K562 (cell line): Measurements from ENCODE around the gene AKNAD1. TPM values are rescaled to one million over a fixed set of nuclear protein-coding genes. Genes with fewer than 3 reads are reported as not detected.

Experiments
- BCOR ChIP-seq: fragments of 450-650 bp; IDR thresholded peaks from 2 replicates; pipeline ENCODE4 v1.6.1; 2016
- CEBPB ChIP-seq: fragments of 450-650 bp; IDR thresholded peaks from 2 replicates; pipeline ENCODE4 v1.6.1; 2016; ENCODE audit warnings: missing genetic modification characterization, missing compliant biosample characterization
- FOSL1 ChIP-seq: fragments of 200-800 bp; sonication (Bioruptor generic); conservative IDR thresholded peaks from 2 replicates; pipeline ENCODE4 v1.6.1; 2016; ENCODE audit warnings: missing genetic modification characterization, missing compliant biosample characterization
- FOXM1 ChIP-seq, 2 experiments: fragments of 450-650 bp in 1 of 2; sonication (generic) in 1 of 2; formaldehyde crosslinking in 1 of 2; IDR thresholded peaks; 2 replicates each; pipeline versions ENCODE4 v1.6.1 to v1.9.0; 2017 to 2022; ENCODE audit warnings: low read depth in 2 of 2, mild to moderate bottlenecking in 2 of 2, missing genetic modification reagents in 1 of 2, moderate library complexity in 1 of 2
- TAF9B ChIP-seq: fragments of 450-650 bp; IDR thresholded peaks from 2 replicates; pipeline ENCODE4 v1.6.1; 2018; ENCODE audit warnings: mild to moderate bottlenecking; ENCODE audit not compliant: partially characterized antibody
- TEAD4 ChIP-seq, 2 experiments: sonication (generic) in 1 of 2; formaldehyde crosslinking in 1 of 2; IDR thresholded peaks; 2 replicates each; pipeline versions ENCODE4 v1.6.1 to v1.8.0; 2012 to 2022; ENCODE audit warnings: borderline replicate concordance in 1 of 2, inconsistent platforms in 1 of 2, low read length in 1 of 2, mild to moderate bottlenecking in 1 of 2, missing genetic modification reagents in 1 of 2
- TRIM24 ChIP-seq, 2 experiments: fragments of 450-650 bp; IDR thresholded peaks; 2 replicates each; pipeline ENCODE4 v1.6.1; 2016
- ZNF318 ChIP-seq, 2 experiments: fragments of 450-650 bp; IDR thresholded peaks; 2 replicates each; pipeline ENCODE4 v1.6.1; 2016; ENCODE audit warnings: mild to moderate bottlenecking in 2 of 2, borderline replicate concordance in 1 of 2, low read depth in 1 of 2, moderate library complexity in 1 of 2
- ZNF639 ChIP-seq, 2 experiments: fragments of 200-800 bp in 1 of 2; sonication (Bioruptor generic) in 1 of 2; sonication (generic) in 1 of 2; formaldehyde crosslinking in 1 of 2; IDR thresholded peaks in 1 of 2; conservative IDR thresholded peaks in 1 of 2; 2 replicates each; pipeline versions ENCODE4 v1.5.0 to v1.6.1; 2016 to 2020; ENCODE audit warnings: missing compliant biosample characterization in 1 of 2, missing genetic modification characterization in 1 of 2, missing genetic modification reagents in 1 of 2
- polyA plus RNA-seq, 8 experiments: library from polyadenylated mRNA; depleted of rRNA in 4 of 8; stranded (reverse) in 5 of 8; unstranded in 3 of 8; fragments of >200 nt; fragmentation: Nextera tagmentation in 2 of 8; fragmentation: Illumina TruSeq in 1 of 8; extraction: Ambion mirVana in 2 of 8; extraction: Trizol in 1 of 8; gene quantifications; 2 replicates each; pipeline versions ENCODE4 v1.2.1 to v1.2.3, GENCODE V29; 2011 to 2014; ENCODE audit warnings: inconsistent platforms in 1 of 8, missing spikeins in 1 of 8
- total RNA-seq, 7 experiments: library from RNA; depleted of rRNA in 6 of 7; stranded (reverse); fragments of >200 nt in 6 of 7; fragmentation: Illumina TruSeq in 2 of 7; extraction: Trizol in 2 of 7; gene quantifications; 2 replicates each; pipeline versions ENCODE4 v1.2.1 to v1.2.3, GENCODE V29; 2011 to 2021; ENCODE audit warnings: low replicate concordance in 1 of 7
- TF ChIP-seq, protein P1 (sequence below): fragments of 450-650 bp; IDR thresholded peaks from 2 replicates; pipeline ENCODE4 v1.6.1; 2016; ENCODE audit warnings: antibody characterized with exemption
- TF ChIP-seq, protein P2 (sequence below), 2 experiments: fragments of 450-650 bp; conservative IDR thresholded peaks; 2 replicates each; pipeline ENCODE4 v1.6.1; 2017; ENCODE audit warnings: mild to moderate bottlenecking in 2 of 2, moderate library complexity in 2 of 2

Gene AKNAD1
- total and polyA plus RNA-seq, 9 of the 15 experiments (the other 6 are each of a cell fraction or from before 2014, with no cell fraction given), result 0.13 to 0.30 TPM; not detected in 7

DNA sequence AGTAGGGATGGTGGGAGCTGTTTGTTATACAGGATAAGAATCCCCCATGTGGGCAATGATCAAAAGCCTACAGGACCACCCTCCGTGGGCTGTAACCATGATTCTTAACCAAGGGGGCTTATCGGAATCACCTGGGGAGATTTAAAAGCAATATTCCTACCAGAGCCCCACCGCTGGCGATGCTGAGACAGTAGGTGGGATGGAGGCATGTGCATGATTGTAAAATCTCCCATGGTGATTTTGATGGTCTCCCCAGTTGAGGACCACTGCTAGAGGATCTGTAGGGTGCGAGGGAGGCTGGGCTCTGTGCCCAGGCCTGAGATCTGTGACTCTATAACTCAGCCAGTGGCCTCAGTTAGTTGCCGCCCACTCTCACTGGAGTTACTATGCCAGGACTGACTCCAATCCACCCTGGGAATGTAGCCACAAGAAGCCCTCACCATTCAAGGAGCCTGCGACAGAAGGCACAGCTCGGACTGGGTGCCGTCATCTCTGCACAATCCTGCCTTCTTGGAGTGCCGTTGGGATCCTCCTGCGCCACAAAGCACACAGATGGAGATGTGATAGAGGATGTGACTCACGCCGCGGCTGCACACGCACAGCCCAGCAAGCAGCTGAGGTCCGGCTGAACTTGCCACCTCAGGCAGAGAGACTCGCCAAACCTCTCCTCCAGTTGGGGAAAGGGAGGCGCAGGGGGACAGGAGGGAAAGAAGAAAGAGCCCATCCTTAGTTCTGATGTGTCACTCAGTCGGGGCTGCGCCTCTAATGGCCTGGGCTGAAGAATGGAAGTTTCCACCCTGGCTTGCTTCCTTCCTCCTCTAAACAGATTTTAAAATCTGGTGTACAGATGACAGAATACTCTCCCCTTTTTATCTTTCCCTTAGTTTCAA lies 26.5 kb downstream of the AKNAD1 start (continued):
- TF ChIP-seq ZNF639 (CRISPR knock-in tag; conservative IDR thresholded peaks at IDR 0.05 in 1 of 2, IDR thresholded peaks at IDR 0.05 in 1 of 2) (no peak), ZNF318 (IDR thresholded peaks at IDR 0.05; ENCODE audit: borderline replicate concordance in 1 of 2, low read depth in 1 of 2) (peak in 1 of 2 experiments; percentile 25; a peak in 1 of 4 replicates), FOXM1 (IDR thresholded peaks at IDR 0.05; ENCODE audit: low read depth) (no peak), FOXM1 (CRISPR knock-in tag; IDR thresholded peaks at IDR 0.05; ENCODE audit: low read depth) (no peak), FOSL1 (tag) (peak; percentile 98), TEAD4 (IDR thresholded peaks at IDR 0.05; ENCODE audit: low read length) (peak; percentile 69), TEAD4 (CRISPR knock-in tag; IDR thresholded peaks at IDR 0.05; ENCODE audit: borderline replicate concordance) (no peak), BCOR (0 out of 2 replicates have a peak, but pooled peaks have one; percentile 45), TAF9B (peak; percentile 15), TRIM24 (IDR thresholded peaks at IDR 0.05) (peak in 1 of 2 experiments; percentile 54; a peak in 1 of 4 replicates), CEBPB (tag) (no peak)
- TF ChIP-seq, protein P1, sequence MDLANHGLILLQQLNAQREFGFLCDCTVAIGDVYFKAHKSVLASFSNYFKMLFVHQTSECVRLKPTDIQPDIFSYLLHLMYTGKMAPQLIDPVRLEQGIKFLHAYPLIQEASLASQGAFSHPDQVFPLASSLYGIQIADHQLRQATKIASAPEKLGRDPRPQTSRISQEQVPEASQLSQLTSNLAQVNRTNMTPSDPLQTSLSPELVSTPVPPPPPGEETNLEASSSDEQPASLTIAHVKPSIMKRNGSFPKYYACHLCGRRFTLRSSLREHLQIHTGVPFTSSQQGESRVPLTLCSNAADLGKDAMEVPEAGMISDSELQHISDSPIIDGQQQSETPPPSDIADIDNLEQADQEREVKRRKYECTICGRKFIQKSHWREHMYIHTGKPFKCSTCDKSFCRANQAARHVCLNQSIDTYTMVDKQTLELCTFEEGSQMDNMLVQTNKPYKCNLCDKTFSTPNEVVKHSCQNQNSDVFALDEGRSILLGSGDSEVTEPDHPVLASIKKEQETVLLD, result no peak
- TF ChIP-seq, protein P2, sequence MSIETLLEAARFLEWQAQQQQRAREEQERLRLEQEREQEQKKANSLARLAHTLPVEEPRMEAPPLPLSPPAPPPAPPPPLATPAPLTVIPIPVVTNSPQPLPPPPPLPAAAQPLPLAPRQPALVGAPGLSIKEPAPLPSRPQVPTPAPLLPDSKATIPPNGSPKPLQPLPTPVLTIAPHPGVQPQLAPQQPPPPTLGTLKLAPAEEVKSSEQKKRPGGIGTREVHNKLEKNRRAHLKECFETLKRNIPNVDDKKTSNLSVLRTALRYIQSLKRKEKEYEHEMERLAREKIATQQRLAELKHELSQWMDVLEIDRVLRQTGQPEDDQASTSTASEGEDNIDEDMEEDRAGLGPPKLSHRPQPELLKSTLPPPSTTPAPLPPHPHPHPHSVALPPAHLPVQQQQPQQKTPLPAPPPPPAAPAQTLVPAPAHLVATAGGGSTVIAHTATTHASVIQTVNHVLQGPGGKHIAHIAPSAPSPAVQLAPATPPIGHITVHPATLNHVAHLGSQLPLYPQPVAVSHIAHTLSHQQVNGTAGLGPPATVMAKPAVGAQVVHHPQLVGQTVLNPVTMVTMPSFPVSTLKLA (conservative IDR thresholded peaks at IDR 0.05), result peak in 1 of 2 experiments; percentile 45; a peak in 2 of 4 replicates
